Hematopoietic multipotent progenitor cell treated with erythropoietin and hydrocortisone succinate and interleukin-3 and kit ligand, for 6 days (in vitro differentiated cells): ENCODE results near the gene UBAP1L.
A peak's percentile ranks its signal among the peaks of the same experiment; 100 is the strongest.
"Not testable (repeated sequence)": the region's sequence is repeated elsewhere in the genome, so short reads cannot be mapped to it uniquely, and the experiment has no call there.

ENCODE experiments used
- DNase-seq: peaks from one replicate; pipeline ENCODE4 v3.0.0-alpha.2; 2015

The UBAP1L gene

DNA sequence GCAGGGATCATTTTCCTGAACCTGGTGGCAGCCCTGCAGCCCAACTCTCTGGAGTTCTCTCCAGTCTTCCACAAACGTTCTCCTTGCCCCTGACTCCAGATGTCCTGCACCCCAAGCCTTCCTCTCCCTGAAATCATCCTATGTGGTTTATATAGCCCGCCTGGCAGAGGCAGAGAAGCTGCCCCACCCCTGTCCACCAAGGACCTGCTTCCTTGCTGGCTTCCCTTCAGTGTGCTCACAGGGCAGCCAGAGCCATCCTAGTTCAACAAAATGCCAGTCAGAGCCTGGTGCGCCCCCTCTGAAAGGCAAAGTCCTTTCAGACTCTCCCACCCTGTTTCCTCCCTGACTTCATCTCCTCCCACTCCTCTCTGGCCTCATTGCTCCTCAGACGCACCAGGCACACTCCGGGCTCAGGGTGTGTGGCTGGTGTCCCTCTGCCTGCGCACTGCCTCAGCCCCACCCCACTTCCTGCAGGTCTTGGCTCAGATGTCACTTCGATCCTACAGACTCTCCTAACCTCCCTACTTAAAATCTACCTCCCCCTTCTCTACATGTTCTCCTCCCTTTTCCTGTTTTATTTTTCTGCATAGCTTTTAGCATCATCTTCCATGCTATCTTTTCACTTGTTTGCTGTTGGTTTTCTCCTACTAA lies 32.6 kb downstream of the UBAP1L start:
- peak; percentile 41 for DNase-seq

DNA sequence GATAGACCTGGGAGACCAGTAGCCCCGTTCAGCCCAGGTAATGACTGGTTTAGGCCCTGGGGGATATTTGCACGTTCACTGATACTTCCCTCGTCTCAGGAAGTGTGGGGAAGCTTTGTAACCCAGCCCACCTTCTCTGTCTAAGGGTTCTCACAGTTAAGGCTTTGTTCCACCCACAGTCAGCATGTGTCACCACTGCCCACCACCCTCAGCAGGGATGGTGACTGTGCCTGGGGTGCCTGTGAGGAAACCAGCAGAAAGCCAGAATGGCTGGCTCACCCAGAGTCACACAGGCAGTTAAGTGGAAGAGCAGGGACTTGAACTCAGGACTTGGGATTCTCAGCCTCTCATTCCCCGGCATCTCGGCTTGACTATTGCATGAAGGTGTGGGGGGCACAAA lies 33.2 kb downstream of the UBAP1L start:
- DNase-seq = no peak

DNA sequence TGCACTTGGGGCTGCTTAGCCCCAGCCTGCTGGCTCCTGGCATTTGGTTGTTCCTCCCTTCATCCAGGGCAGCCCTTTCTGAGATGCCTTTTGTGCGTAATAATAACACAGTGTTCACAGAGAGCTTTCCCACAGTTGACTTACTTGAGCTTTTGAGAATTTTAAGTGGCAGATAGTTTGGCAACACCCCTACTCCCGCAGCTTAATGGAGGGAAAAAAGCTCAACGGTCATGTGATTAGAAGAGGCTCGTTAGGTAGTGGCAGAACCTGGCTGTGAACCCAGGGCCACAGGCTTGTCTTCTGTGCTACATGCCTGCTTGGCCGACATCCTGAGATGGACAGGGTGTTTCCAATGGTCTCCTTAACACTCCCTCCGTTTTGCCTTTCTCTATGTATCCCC lies 33.7 kb downstream of the UBAP1L start:
- no peak for DNase-seq

DNA sequence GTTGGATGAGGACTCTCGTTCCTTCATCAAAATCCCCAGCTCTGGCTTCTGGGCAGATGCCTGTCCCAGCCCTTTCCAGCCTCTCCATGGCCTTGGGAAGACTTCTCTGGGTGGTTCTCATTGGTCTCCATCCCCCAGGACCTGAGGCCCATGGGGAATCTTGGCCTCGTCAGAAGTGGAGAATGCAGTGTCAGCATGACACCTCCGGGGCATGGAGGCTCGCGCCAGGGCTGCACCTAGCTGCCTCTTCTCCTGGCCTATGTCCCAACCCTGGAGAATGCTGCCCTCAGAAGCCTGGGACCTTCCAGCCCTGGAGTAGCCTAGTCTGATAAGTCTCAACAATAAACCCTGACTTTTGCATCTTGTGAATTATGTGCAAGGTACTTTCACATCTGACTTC lies 35.4 kb downstream of the UBAP1L start:
- DNase-seq = no peak

DNA sequence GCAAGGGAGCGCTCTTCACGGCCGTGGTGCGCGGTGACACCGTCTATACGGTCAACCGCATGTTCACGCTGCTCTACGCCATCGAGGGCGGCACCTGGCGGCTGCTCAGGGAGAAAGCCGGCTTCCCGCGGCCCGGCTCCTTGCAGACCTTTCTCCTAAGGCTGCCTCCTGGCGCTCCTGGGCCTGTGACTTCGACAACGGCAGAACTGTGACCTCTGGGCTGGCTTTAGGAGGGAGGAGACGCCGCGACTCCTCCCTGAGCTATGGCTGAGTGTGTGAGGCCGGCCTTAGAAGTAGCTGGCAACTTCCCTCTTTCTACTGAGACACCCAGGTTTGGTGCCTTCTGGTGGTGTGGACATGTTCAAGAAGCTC lies 37.0 kb downstream of the UBAP1L start:
- peak; percentile 74 for DNase-seq

DNA sequence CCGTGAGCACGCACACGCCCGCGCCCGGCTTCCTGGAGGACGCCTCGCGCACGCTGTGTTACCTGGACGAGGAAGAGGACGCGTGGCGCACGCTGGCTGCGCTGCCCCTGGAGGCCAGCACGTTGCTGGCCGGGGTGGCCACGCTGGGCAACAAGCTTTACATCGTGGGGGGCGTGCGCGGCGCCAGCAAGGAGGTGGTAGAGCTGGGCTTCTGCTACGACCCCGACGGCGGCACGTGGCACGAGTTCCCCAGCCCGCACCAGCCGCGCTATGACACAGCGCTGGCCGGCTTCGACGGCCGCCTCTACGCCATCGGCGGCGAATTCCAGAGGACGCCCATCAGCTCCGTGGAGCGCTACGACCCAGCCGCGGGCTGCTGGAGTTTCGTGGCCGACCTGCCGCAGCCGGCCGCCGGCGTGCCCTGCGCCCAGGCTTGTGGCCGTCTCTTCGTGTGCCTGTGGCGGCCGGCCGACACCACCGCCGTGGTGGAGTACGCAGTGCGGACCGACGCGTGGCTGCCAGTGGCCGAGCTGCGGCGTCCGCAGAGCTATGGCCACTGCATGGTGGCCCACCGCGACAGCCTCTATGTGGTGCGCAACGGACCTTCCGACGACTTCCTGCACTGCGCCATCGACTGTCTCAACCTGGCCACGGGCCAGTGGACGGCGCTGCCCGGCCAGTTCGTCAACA lies 37.6 kb downstream of the UBAP1L start:
- no peak for DNase-seq

DNA sequence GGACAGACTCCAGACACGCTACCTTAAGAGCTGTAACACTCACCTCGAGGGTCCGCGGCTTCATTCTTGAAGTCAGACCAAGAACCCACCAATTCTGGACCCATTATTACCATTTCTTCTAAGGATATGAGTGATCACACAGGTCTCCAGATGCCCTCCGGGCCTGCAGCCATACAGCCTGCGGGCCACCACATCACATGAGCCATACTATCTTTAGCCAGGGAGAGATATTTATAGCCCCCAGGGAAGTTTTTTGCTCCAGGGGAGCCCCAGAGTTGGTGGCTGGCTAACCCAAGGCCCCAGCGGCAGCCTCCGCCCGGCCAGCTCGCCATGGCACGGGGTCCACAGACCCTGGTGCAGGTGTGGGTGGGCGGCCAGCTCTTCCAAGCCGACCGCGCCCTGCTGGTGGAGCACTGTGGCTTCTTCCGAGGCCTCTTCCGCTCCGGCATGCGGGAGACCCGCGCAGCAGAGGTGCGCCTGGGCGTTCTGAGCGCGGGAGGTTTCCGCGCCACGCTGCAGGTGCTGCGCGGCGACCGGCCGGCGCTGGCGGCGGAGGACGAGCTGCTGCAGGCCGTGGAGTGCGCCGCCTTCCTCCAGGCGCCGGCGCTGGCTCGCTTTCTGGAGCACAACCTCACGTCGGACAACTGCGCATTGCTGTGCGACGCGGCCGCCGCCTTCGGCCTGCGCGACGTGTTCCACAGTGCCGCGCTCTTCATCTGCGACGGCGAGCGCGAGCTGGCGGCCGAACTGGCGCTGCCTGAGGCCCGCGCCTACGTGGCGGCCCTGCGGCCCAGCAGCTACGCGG lies 38.3 kb downstream of the UBAP1L start, which contains the start of gene KBTBD13:
Gene KBTBD13, plus strand, starts transcription at position 261 of the 805 bp plus-strand sequence. Its CDS starts 70 bp downstream, at position 331.
- no peak for DNase-seq

DNA sequence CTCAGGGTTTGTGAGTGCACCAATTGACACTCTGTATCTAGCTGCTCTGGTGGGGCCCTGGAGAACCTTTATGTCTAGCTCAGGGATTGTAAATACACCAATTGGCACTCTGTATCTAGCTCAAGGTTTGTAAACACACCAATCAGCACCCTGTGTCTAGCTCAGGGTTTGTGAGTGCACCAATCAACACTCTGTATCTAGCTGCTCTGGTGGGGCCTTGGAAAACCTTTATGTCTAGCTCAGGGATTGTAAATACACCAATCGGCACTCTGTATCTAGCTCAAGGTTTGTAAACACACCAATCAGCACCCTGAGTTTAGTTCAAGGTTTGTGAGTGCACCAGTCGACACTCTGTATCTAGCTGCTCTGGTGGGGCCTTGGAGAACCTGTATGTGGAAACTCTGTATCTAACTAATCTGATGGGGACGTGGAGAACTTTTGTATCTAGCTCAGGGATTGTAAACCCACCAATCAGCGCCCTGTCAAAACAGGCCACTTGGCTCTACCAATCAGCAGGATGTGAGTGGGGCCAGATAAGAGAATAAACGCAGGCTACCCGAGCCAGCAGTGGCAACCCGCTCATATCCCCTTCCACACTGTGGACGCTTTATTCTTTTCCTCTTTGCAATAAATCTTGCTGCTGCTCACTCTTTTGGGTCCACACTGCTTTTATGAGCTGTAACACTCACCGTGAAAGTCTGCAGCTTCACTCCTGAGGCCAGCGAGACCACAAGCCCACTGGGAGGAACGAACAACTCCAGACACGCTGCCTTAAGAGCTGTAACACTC lies 39.2 kb downstream of the UBAP1L start:
- peak; percentile 24 for DNase-seq

DNA sequence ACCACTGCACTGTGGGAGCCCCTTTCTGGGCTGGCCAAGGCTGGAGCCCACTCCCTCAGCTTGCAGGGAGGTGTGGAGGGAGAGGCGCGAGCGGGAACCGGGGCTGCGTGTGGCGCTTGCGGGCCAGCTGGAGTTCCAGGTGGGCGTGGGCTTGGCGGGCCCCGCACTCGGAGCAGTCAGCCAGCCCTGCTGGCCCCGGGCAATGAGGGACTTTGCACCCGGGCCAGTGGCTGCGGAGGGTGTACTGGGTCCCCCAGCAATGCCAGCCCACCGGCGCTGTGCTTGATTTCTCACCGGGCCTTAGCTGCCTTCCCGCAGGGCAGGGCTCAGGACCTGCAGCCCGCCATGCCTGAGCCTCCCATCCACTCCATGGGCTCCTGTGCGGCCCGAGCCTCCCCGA lies 40.1 kb downstream of the UBAP1L start:
- DNase-seq = not testable (repeated sequence)

DNA sequence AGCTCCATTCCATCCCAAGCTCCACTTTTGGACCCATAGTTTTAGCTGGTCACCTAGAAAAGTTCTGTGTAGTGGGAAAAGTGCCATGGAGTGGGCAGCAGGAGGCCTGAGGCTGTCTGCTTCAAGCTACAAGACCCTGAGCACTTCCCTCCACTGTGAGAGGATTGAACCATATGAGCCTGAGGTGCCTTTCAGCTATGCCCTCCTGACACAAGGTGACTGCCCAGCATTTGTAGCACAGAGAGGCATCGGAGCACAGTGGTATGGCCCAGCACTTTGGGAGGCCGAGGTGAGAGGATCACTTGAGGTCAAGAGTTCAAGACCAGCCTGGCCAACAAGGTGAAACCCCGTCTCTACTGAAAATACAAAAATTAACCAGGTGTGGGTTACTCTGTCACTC lies 42.4 kb downstream of the UBAP1L start:
- no peak for DNase-seq

DNA sequence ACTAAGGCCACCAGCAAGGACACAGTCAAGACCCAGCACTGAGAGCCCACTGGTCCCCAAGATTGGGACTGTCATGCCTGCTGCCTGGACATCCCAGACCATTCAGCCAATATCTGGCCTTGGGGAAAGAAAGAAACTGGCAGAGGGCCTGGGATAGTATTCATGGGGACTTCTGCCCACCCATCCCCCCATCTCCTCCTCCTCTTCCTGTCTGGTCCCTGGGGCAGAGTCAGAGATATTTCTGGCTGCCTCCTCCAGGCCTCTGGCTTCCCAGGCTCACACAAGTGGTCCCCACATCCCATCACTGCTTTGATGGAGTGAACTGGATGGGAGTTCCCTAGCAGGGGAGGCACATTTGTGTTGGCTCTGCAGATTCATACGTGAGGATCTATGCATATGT lies 43.0 kb downstream of the UBAP1L start:
- no peak for DNase-seq

DNA sequence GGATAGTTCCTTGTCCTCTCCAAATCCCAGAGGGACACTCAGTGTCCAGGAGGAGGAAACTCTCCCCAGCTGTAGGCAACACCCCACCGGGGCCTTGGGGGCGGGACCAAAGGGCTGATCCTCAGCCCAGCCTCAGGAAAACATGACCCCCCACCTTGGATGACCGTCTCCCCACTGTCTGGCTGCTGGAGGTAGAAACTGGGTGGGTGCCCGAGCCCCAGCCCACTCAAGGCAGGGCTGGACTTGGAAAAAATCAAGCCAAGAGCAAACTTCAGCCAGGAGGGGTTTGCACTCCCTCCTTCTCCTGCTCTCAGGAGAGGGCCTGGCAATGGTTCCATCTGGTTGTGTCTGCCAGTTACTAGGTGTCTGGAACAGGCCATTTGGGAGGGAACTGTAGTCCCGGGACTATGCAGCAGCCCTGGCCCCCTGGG lies 43.6 kb downstream of the UBAP1L start:
- no peak for DNase-seq

DNA sequence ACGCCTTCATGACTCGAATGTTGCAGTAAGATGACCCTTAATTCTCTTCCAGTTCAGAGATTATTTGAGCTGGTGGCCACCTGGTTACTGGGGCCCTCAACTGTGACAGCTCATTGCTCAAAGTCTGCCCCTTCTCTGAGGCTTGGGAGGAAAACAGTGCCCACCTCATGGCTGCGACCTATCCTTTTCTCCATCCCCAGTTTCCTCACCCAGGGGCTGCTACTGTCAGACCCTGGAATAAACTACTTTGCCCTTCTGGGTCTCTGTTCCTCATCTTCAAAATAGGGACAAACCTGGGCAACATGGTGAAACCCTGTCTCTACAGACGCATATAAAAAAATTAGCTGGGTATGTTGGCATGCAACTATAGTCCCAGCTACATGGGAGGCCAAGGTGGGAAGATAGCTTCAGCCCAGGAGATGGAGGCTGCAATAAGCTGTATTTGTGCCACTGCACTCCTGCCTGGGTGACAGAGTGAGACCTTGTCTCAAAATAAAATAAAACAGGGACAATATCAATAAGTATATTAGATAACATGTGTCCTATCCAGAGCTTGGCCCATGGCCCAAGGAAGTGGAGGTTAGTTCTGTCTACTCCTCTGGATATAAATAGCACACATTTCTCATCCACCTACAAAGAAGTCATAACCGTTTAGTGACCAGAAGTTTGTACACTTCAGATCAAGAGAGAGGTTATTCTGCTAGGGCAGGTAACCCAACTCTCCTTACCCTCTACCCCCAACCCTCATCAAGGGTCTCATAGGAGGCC lies 45.0 kb downstream of the UBAP1L start:
- DNase-seq = no peak

DNA sequence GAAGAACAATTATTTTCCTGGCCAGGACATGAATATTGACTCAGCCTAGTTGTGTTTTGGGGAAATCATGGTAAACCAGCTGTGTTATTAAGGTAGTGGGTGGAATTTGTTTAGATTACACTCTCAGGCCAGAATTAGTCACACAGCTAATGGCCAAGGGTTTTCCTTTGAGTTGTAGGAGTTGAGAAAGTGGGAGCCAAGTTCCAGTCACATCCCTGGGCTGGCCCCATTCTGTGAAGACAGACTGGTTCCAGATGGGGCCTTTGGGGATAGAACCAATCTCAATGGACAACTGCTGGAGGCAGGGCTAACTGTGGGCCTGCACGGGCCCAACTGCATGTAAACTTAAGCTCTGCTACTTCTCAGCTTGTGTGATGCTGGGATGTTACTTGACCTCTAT lies 45.8 kb downstream of the UBAP1L start:
- DNase-seq = no peak

DNA sequence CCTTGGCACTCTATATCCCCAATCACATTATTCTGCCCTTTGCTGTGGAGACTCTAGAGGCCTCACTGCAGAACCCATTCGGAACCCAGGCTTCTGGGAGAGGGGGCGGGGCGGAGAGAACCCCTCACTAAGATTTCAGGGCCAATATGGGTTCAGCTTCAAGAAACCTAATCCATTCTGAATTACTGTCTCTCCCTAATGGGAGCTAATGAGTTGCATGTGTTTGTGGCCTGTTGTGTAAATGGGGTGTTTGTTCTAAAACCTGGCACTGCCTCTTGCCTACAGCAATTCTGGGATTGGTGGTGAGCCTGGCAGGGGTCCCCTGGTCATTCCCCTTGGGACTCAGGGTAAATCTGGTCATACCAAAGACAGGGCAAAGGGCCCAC lies 46.6 kb downstream of the UBAP1L start:
- DNase-seq = no peak

DNA sequence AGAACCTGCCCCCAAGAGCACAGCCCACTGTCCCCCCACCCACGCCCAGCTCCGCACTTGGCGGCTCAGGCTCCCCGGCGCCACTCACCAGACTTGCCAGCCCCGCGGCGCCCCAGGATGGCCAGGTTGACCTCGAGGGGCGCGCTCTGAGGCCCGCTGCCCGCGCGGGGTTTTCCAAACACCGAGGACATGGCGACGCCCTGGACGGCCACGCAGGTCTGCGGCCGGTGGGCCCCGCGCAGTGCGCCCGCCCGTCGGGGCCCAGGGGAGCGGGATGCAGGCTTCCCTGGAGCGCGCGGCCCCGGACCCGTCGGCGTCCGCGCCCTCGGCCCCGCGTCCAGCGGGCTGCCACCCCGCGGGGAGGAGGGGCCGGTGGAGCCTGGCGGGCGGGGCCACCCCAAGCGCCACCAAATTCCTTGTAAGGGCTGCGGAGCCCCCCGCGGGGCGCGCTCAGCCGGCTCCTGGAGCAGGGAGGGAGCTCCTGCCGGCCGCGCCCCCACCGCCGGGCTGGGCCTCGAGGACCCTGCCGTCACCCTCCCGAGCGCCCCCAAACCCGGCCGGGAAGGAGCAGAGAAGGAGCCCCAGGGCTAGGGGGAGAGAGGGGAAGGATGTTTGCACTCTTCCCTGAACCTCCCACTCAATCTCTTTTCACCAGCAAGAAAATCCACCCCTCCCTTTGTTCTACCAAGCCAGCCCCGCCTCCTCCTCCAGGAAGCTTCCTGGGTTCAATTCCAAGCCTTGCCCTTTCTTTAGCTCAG lies 47.2 kb downstream of the UBAP1L start, which contains the start of gene RASL12:
Gene RASL12, minus strand, starts transcription at position 347 of the 758 bp plus-strand sequence. Its CDS starts 156 bp downstream, at position 191.
- DNase-seq = no peak

DNA sequence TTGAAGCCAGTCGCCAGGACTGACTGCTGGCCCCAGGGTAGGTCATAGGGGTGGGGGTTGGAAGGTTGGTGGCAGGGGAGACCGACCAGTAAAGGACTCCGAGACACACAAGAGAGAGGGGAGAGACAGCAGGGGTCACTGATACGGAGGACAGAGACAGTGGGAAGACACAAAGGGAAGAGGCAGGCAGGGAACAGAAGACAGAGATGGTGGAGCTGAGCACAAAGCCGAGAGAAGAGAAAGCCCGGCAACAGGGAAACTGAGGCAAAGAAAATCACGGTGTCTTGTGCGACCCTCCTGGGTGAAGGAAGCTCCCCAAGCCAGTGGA lies 47.7 kb downstream of the UBAP1L start:
- DNase-seq = no peak

DNA sequence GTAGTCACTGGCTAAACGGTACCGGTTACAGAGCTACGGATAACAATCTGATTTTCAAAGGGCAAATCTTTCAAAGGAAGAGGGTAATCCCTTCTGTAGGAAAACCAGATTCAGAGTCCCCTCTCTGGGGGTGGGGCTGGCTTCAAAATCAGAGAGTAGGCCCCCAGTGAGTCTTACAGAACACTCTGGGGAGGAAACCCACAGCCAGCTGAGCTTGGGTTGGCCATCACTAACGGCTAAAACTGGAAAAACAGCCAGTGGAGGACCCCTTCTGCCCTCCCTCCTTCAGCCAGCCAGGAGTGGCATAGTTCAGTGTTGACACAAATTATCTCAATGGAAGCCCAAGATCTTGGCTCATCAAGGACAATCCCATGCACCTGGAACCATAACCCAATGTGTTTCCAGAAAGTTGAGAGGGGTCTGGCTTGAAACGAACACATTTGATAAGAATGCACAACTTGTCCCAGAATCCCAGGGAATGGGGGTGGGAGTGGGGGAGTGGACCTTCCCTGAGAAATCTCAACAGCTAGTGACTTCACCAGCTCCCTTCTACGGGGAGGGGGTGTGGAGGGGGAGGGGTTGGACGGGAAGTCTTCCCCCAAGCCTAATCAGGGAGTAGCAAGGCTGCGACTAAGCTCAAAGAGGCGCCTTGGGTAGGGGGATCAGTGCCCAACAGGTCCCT lies 48.2 kb downstream of the UBAP1L start:
- no peak for DNase-seq

DNA sequence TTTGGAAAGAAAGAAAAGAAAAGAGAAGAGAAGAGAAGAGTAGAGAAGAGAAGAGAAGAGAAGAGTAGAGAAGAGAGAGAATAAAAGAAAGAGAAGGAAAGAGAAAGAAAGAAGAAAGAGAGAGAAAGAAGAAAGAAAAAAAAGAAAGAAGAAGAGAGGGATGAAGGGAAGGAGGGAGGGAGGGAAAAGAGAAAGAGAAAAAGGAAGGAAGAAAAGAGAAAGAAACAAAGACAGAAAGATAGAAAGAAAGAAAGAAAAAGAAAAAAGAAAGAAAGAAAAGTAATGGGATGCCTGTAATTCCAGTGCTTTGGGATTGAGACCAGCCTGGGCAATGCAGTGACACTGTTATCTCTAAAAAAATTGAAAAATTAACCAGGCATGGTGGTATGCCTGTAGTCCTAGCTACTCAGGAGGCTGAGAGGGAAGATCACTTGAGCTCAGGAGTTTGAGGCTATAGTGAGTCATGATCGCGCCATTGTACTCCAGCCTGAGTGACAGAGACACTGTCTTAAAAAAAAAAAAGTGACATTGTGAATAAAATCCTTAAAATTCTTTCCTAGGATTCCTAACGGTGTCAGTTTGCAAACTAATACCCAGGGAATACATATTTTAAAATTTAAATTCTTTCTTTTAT lies 48.9 kb downstream of the UBAP1L start:
- no peak for DNase-seq

DNA sequence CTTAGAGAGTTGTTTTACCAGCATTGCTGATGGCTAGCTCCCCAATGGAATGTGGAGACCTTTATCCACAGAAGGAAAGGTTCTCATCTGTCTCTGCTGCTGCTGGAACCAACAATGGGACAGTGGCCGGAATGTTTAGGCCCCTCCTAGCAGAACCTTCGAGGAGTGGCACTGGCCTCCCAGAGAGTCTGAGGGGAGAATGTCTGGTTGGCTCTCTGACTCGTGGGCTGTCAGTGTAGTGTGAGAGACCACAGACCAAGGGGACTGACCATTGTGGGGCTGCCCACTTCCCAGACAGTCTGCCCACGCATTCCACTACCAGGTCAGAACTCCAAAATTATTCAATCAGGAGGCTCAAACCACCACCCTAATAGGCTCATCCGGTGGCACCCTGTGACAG lies 52.3 kb downstream of the UBAP1L start:
- DNase-seq = no peak
